Neural progenitor cell (in vitro differentiated cells): ENCODE measurements around the gene SEZ6L. TPM values are rescaled to one million over a fixed set of nuclear protein-coding genes. Genes with fewer than 3 reads are reported as not detected.

Experiments used
- DNase-seq: peaks from one replicate; pipeline ENCODE4 v3.0.0-alpha.2; 2016; ENCODE audit warnings: low spot score
- H2AFZ ChIP-seq: fragments of 200-600 bp; sonication (generic); replicated peaks from 2 replicates; pipeline ENCODE4 v1.6.1; 2016; ENCODE audit warnings: antibody characterized with exemption
- H3F3A ChIP-seq: fragments of 200-600 bp; sonication (generic); 2 replicates; pipeline ENCODE4 v1.6.1; 2016; ENCODE audit warnings: antibody characterized with exemption, low read depth
- H3K27ac ChIP-seq: fragments of 200-600 bp; sonication (generic); 2 replicates; pipeline ENCODE4 v1.5.1; 2016; ENCODE audit warnings: mild to moderate bottlenecking
- H3K27me3 ChIP-seq: fragments of 200-600 bp; sonication (generic); 2 replicates; pipeline ENCODE4 v1.6.1; 2016; ENCODE audit warnings: mild to moderate bottlenecking, moderate library complexity
- H3K36me3 ChIP-seq: fragments of 200-600 bp; sonication (generic); 2 replicates; pipeline ENCODE4 v1.5.1; 2016
- H3K4me1 ChIP-seq: fragments of 200-600 bp; sonication (generic); 2 replicates; pipeline ENCODE4 v1.6.1; 2016; ENCODE audit warnings: mixed run types
- H3K4me2 ChIP-seq: fragments of 200-600 bp; sonication (generic); 2 replicates; pipeline ENCODE4 v1.6.1; 2016
- H3K4me3 ChIP-seq: fragments of 200-600 bp; sonication (generic); 2 replicates; pipeline ENCODE4 v1.5.1; 2016
- H3K79me2 ChIP-seq: fragments of 200-600 bp; sonication (generic); 2 replicates; pipeline ENCODE4 v1.6.1; 2016; ENCODE audit warnings: low read depth
- H3K9ac ChIP-seq: fragments of 200-600 bp; sonication (generic); 2 replicates; pipeline ENCODE4 v1.6.1; 2016
- H3K9me3 ChIP-seq: fragments of 200-600 bp; sonication (generic); 2 replicates; pipeline ENCODE4 v1.5.1; 2016; ENCODE audit warnings: low read depth
- H4K20me1 ChIP-seq: fragments of 200-600 bp; sonication (generic); 2 replicates; pipeline ENCODE4 v1.6.1; 2016; ENCODE audit warnings: low read depth
- H3K27ac Mint-ChIP-seq: 3 replicates; pipeline ENCODE4 v1.8.0; 2021; ENCODE audit warnings: mixed read lengths
- H3K27me3 Mint-ChIP-seq: 2 replicates; pipeline ENCODE4 v1.8.0; 2022; ENCODE audit warnings: low read depth, mild to moderate bottlenecking, inconsistent platforms, moderate library complexity, mixed read lengths; ENCODE audit not compliant: insufficient read depth
- H3K36me3 Mint-ChIP-seq: 3 replicates; pipeline ENCODE4 v1.8.0; 2021; ENCODE audit warnings: mixed read lengths
- H3K4me1 Mint-ChIP-seq: 3 replicates; pipeline ENCODE4 v1.8.0; 2021; ENCODE audit warnings: mixed read lengths
- H3K4me3 Mint-ChIP-seq: 3 replicates; pipeline ENCODE4 v1.8.0; 2021; ENCODE audit warnings: mild to moderate bottlenecking, moderate library complexity, mixed read lengths
- H3K9me3 Mint-ChIP-seq: 3 replicates; pipeline ENCODE4 v1.8.0; 2020; ENCODE audit warnings: mixed read lengths
- EZH2 ChIP-seq: fragments of 200-600 bp; sonication (generic); IDR thresholded peaks from 2 replicates; pipeline ENCODE4 v1.6.1; 2017; ENCODE audit warnings: antibody characterized with exemption, mild to moderate bottlenecking, moderate library complexity
- EZH2phosphoT487 ChIP-seq: fragments of 200-600 bp; sonication (generic); IDR thresholded peaks from 2 replicates; pipeline ENCODE4 v1.6.1; 2017; ENCODE audit warnings: antibody characterized with exemption
- total RNA-seq: library from RNA; depleted of rRNA; stranded (reverse); fragments of >200 nt; gene quantifications from 2 replicates; pipeline ENCODE4 v1.2.3, GENCODE V29; 2015; ENCODE audit warnings: low replicate concordance
- TF ChIP-seq, protein P1 (sequence below): fragments of 200-600 bp; sonication (generic); IDR thresholded peaks from 2 replicates; pipeline ENCODE4 v1.5.1; 2017; ENCODE audit warnings: antibody characterized with exemption, mild to moderate bottlenecking

Gene SEZ6L
- total RNA-seq, 1 donor from 2014 or later, result 0.22 TPM

DNA sequence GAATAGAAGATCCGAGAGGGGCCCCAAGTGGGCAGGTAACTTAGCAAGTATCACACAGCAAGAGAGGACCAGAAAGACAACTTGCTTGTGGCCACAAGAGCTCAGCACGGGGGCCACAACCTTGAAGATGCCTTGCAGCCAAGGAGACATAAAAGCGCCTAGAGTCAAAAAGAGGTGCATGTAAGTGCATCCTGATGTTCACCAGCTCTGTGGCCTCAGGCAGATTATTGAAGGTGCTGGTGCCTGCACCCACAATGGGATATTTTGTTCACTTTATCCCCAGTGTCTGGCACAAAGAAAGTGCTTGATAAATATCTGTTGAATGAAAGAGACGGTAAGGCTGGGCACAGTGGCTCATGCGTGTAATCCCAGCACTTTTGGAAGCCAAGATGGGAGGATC is 153.8 kb downstream of the SEZ6L start:
- Histone ChIP-seq H2AFZ (no peak overlapping the region), H3K9ac (no peak overlapping the region), H3K27me3 (peaks cover 5% of the 10 kb centered on the region), H3K4me3 (no peak overlapping the region), H3K36me3 (no peaks in the 10 kb centered on the region), H3K79me2 (no peaks in the 10 kb centered on the region), H3K27ac (no peak overlapping the region), H3F3A (no peaks in the 10 kb centered on the region), H4K20me1 (no peaks in the 10 kb centered on the region), H3K4me1 (no peaks in the 10 kb centered on the region), H3K9me3 (no peaks in the 10 kb centered on the region), H3K4me2 (no peak overlapping the region)
- DNase-seq, result no peak
- no peaks in the 10 kb centered on the region for H3K36me3 Mint-ChIP-seq
- no peaks in the 10 kb centered on the region for H3K9me3 Mint-ChIP-seq
- H3K27ac Mint-ChIP-seq, result no peak overlapping the region
- H3K27me3 Mint-ChIP-seq, result peaks cover 7% of the 10 kb centered on the region
- TF ChIP-seq, protein P1, sequence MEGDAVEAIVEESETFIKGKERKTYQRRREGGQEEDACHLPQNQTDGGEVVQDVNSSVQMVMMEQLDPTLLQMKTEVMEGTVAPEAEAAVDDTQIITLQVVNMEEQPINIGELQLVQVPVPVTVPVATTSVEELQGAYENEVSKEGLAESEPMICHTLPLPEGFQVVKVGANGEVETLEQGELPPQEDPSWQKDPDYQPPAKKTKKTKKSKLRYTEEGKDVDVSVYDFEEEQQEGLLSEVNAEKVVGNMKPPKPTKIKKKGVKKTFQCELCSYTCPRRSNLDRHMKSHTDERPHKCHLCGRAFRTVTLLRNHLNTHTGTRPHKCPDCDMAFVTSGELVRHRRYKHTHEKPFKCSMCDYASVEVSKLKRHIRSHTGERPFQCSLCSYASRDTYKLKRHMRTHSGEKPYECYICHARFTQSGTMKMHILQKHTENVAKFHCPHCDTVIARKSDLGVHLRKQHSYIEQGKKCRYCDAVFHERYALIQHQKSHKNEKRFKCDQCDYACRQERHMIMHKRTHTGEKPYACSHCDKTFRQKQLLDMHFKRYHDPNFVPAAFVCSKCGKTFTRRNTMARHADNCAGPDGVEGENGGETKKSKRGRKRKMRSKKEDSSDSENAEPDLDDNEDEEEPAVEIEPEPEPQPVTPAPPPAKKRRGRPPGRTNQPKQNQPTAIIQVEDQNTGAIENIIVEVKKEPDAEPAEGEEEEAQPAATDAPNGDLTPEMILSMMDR, result no peak
- TF ChIP-seq EZH2 (no peak), EZH2phosphoT487 (no peak)
- no peak overlapping the region for H3K4me3 Mint-ChIP-seq
- no peaks in the 10 kb centered on the region for H3K4me1 Mint-ChIP-seq

DNA sequence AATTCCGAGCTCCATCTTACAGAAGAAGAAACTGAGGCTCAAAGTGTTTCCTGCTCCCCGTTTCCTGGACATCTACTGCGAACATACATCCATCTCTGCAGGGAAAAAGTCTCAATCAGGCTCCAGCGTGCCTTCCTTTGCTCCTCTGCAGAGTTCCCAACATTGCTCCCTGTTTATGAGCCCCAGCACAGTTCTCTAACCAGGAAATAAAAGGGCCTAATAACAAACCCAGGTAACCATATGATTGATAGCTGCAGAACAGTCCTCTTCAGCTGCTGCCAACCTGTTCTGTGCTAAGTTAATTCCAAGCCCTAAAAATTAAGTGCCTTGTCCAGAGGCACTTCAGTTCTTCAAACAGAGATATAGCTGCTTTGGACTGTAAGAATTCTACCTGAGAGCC is 154.9 kb downstream of the SEZ6L start:
- Histone ChIP-seq H3F3A (no peaks in the 10 kb centered on the region), H3K27me3 (peaks cover 5% of the 10 kb centered on the region), H3K4me2 (no peak overlapping the region), H3K9me3 (no peaks in the 10 kb centered on the region), H2AFZ (no peak overlapping the region), H4K20me1 (no peaks in the 10 kb centered on the region), H3K79me2 (no peaks in the 10 kb centered on the region), H3K4me1 (no peaks in the 10 kb centered on the region), H3K27ac (no peak overlapping the region), H3K9ac (no peak overlapping the region), H3K36me3 (no peaks in the 10 kb centered on the region), H3K4me3 (no peak overlapping the region)
- H3K36me3 Mint-ChIP-seq, result no peaks in the 10 kb centered on the region
- H3K4me3 Mint-ChIP-seq, result no peak overlapping the region
- peaks cover 7% of the 10 kb centered on the region for H3K27me3 Mint-ChIP-seq
- TF ChIP-seq, protein P1, result no peak
- TF ChIP-seq EZH2, result no peak
- no peak for TF ChIP-seq EZH2phosphoT487
- no peak for DNase-seq
- no peaks in the 10 kb centered on the region for H3K9me3 Mint-ChIP-seq
- no peaks in the 10 kb centered on the region for H3K4me1 Mint-ChIP-seq
- no peak overlapping the region for H3K27ac Mint-ChIP-seq

DNA sequence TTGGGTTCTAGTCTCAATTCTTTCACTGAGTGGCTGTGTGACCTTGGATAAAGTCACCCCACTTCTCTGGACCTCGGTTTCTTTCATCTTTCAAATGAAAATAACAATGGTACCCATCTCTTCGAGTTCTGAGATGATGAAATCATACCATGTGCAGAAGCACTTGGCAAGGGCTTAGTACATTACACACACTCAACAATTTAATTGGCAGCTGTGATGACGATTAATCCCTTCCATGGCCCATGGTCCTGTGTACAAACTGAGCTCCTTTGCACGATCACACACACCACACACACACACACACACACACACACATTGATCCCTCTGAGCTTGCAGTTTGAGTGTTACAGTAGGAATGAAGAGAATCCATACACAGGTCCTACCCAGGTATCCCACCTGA is 156.4 kb downstream of the SEZ6L start:
- Histone ChIP-seq H3K9ac (no peak overlapping the region), H3K4me3 (no peak overlapping the region), H3K4me1 (no peaks in the 10 kb centered on the region), H3K9me3 (no peaks in the 10 kb centered on the region), H3K4me2 (no peak overlapping the region), H3K27me3 (peaks cover 13% of the 10 kb centered on the region), H4K20me1 (no peaks in the 10 kb centered on the region), H3K36me3 (no peaks in the 10 kb centered on the region), H2AFZ (no peak overlapping the region), H3K27ac (no peak overlapping the region), H3K79me2 (no peaks in the 10 kb centered on the region), H3F3A (no peaks in the 10 kb centered on the region)
- no peak overlapping the region for H3K4me3 Mint-ChIP-seq
- H3K36me3 Mint-ChIP-seq, result no peaks in the 10 kb centered on the region
- H3K27ac Mint-ChIP-seq, result no peak overlapping the region
- no peaks in the 10 kb centered on the region for H3K9me3 Mint-ChIP-seq
- H3K27me3 Mint-ChIP-seq, result peaks cover 7% of the 10 kb centered on the region
- DNase-seq, result no peak
- H3K4me1 Mint-ChIP-seq, result no peaks in the 10 kb centered on the region
- TF ChIP-seq EZH2phosphoT487, result no peak
- TF ChIP-seq EZH2, result no peak
- TF ChIP-seq, protein P1, result no peak

DNA sequence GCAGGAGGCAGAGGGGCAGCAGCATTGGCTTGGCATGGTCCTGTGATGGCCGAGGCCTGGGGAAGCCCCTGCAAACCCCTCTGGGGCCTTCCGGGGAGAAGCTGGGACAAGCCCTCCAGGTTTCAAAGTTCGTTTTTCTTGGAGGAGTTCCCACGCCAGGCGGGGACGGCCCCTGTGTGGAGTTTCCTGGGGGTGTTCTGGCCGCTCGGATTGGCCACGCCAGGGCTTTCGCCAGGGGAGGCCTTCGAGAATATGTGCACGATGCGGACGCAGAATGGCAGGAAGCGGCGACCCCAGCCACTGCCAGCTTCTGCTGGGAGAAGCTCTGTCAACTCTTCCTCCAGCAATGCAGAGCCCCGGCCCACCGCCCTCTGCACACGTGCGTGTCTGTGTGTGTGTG is 157.5 kb downstream of the SEZ6L start:
- no peaks in the 10 kb centered on the region for H3K4me1 ChIP-seq
- peaks cover 7% of the 10 kb centered on the region for H3K27me3 Mint-ChIP-seq
- DNase-seq, result no peak
- H3K9me3 ChIP-seq, result no peaks in the 10 kb centered on the region
- H3K27ac Mint-ChIP-seq, result no peak overlapping the region
- no peaks in the 10 kb centered on the region for H3K4me1 Mint-ChIP-seq
- no peak for TF ChIP-seq EZH2
- no peak for TF ChIP-seq EZH2phosphoT487
- TF ChIP-seq, protein P1, result no peak
- no peaks in the 10 kb centered on the region for H3K36me3 ChIP-seq
- H4K20me1 ChIP-seq, result no peaks in the 10 kb centered on the region
- no peak overlapping the region for H2AFZ ChIP-seq
- no peak overlapping the region for H3K4me3 ChIP-seq
- no peak overlapping the region for H3K4me2 ChIP-seq
- no peaks in the 10 kb centered on the region for H3F3A ChIP-seq
- no peaks in the 10 kb centered on the region for H3K36me3 Mint-ChIP-seq
- H3K27ac ChIP-seq, result no peak overlapping the region
- no peaks in the 10 kb centered on the region for H3K79me2 ChIP-seq
- H3K9ac ChIP-seq, result no peak overlapping the region
- no peaks in the 10 kb centered on the region for H3K9me3 Mint-ChIP-seq
- H3K4me3 Mint-ChIP-seq, result no peak overlapping the region
- H3K27me3 ChIP-seq, result peaks cover 21% of the 10 kb centered on the region
